ELF-1 (cell line): Measurements from ENCODE around the gene SGSH.
A peak's percentile ranks its signal among the peaks of the same experiment; 100 is the strongest.
"Not testable (repeated sequence)": the region's sequence is repeated elsewhere in the genome, so short reads cannot be mapped to it uniquely, and the experiment has no call there.

Experiments
- DNase-seq: peaks from one replicate; pipeline ENCODE4 v3.0.0-alpha.2; 2016; ENCODE audit warnings: low read depth, low spot score

SGSH gene

GRCh38 chr17:80253631-80254395 is 33.7 kb upstream of the SGSH start:
- DNase-seq: no peak

GRCh38 chr17:80252871-80253270 is 32.7 kb upstream of the SGSH start:
- peak; percentile 81 for DNase-seq

GRCh38 chr17:80251966-80252365 is 31.8 kb upstream of the SGSH start:
- no peak for DNase-seq

- DNase-seq: no peak
Measured at GRCh38 chr17:80248894-80249710, 29.0 kb upstream of the SGSH start.

GRCh38 chr17:80248001-80248893 is 28.1 kb upstream of the SGSH start:
- DNase-seq: no peak

- no peak for DNase-seq
Measured at GRCh38 chr17:80247561-80247960, 27.4 kb upstream of the SGSH start.

- no peak for DNase-seq
Measured at GRCh38 chr17:80246726-80247125, 26.6 kb upstream of the SGSH start.

- DNase-seq: no peak
Measured at GRCh38 chr17:80246266-80246681, 26.1 kb upstream of the SGSH start.

- DNase-seq: no peak
Measured at GRCh38 chr17:80245566-80246265, 25.6 kb upstream of the SGSH start.

- DNase-seq: peak; percentile 23
Measured at GRCh38 chr17:80244871-80245509, 24.9 kb upstream of the SGSH start.

GRCh38 chr17:80244448-80244847 is 24.3 kb upstream of the SGSH start:
- DNase-seq: not testable (repeated sequence)

- no peak for DNase-seq
Measured at GRCh38 chr17:80243526-80244433, 23.6 kb upstream of the SGSH start.

- no peak for DNase-seq
Measured at GRCh38 chr17:80242505-80242904, 22.4 kb upstream of the SGSH start.

GRCh38 chr17:80237386-80237785 is 17.3 kb upstream of the SGSH start:
- DNase-seq: no peak

- no peak for DNase-seq
Measured at GRCh38 chr17:80236911-80237310, 16.8 kb upstream of the SGSH start.

GRCh38 chr17:80233202-80233601 is 13.1 kb upstream of the SGSH start:
- DNase-seq: no peak

GRCh38 chr17:80232438-80232837 is 12.3 kb upstream of the SGSH start:
- DNase-seq: no peak

- DNase-seq: no peak
Measured at GRCh38 chr17:80229011-80229410, 8.9 kb upstream of the SGSH start.

- DNase-seq: no peak
Measured at GRCh38 chr17:80228477-80228876, 8.3 kb upstream of the SGSH start.

GRCh38 chr17:80227666-80228065 is 7.5 kb upstream of the SGSH start:
- DNase-seq: no peak
